Prostate gland (tissue), 2 donors: ENCODE measurements around the gene KIF7.

ENCODE experiments used
- POLR2A ChIP-seq: fragments of 450-650 bp; IDR thresholded peaks from one replicate; pipeline ENCODE4 v1.6.1; 2016; ENCODE audit warnings: antibody characterized with exemption, mild to moderate bottlenecking
- POLR2AphosphoS5 ChIP-seq: sonication (generic); formaldehyde crosslinking; IDR thresholded peaks from one replicate; pipeline ENCODE4 v1.6.1; 2017; ENCODE audit warnings: antibody characterized with exemption
- TF ChIP-seq, protein P1 (sequence below), 4 experiments: fragments of 200-600 bp in 2 of 4; fragments of 450-650 bp in 2 of 4; sonication (generic) in 2 of 4; IDR thresholded peaks; 1 replicate in 3 of 4; 2 replicates in 1 of 4; pipeline ENCODE4 v1.5.1; 2016 to 2019; ENCODE audit warnings: antibody characterized with exemption in 4 of 4, mild to moderate bottlenecking in 2 of 4, moderate library complexity in 2 of 4

DNA sequence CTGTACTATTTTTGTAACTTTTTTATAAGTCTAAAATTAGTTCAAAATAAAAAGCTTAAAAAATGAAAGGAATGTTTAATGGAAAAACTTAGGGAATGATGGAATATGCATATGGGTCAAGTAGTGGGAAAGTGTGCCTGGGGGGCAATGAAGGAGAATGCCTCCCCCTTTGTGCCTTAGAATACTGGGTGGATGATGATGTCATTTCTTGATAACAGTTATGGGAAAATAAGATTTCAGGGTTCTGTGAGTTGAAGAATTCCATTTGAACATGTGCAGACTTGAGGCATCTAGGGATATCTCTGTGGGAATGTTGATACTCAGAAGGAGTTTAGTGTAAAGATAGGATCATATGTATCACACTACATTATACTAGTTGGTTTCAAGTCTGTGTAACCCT, 49.1 kb upstream of the KIF7 start:
- TF ChIP-seq, protein P1, sequence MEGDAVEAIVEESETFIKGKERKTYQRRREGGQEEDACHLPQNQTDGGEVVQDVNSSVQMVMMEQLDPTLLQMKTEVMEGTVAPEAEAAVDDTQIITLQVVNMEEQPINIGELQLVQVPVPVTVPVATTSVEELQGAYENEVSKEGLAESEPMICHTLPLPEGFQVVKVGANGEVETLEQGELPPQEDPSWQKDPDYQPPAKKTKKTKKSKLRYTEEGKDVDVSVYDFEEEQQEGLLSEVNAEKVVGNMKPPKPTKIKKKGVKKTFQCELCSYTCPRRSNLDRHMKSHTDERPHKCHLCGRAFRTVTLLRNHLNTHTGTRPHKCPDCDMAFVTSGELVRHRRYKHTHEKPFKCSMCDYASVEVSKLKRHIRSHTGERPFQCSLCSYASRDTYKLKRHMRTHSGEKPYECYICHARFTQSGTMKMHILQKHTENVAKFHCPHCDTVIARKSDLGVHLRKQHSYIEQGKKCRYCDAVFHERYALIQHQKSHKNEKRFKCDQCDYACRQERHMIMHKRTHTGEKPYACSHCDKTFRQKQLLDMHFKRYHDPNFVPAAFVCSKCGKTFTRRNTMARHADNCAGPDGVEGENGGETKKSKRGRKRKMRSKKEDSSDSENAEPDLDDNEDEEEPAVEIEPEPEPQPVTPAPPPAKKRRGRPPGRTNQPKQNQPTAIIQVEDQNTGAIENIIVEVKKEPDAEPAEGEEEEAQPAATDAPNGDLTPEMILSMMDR (IDR thresholded peaks at IDR 0.05), result no peak
- TF ChIP-seq POLR2A, result no peak
- no peak for TF ChIP-seq POLR2AphosphoS5
